Naive thymus-derived CD8-positive, alpha-beta T cell (primary cell): ENCODE measurements around the gene POLE2. TPM values are rescaled to one million over a fixed set of nuclear protein-coding genes. Genes with fewer than 3 reads are reported as not detected.
"Not testable (repeated sequence)": the region's sequence is repeated elsewhere in the genome, so short reads cannot be mapped to it uniquely, and the experiment has no call there.

ENCODE experiments used
- ATAC-seq, 2 donors: fragments of 150-1000 bp; cut with Tn5 transposase in 1 of 2; sonication (Bioruptor Pico), chemical (Tn5 transposase) in 1 of 2; 1 replicate in 1 of 2; 2 replicates in 1 of 2; pipeline ENCODE4 v1.10.0; 2021; ENCODE audit warnings: mild to moderate bottlenecking in 2 of 2, moderate library complexity in 2 of 2
- POLR2A ChIA-PET: fragments of 350-600 bp; sonication (Branson Sonifier 250); formaldehyde crosslinking; loops from one replicate; lab custom pipeline; 2021; ENCODE audit warnings: antibody characterized with exemption; lab: Charles Lee
- DNase-seq, 10 donors: peaks; one replicate each; pipeline versions ENCODE4 v3.0.0 to v3.0.0-alpha.2; 2020 to 2022
- H3K27ac Mint-ChIP-seq, 10 donors: one replicate each; pipeline ENCODE4 v1.8.0; 2020 to 2022; ENCODE audit warnings: mild to moderate bottlenecking in 10 of 10, mixed read lengths in 10 of 10, moderate library complexity in 4 of 10, inconsistent platforms in 1 of 10
- H3K27me3 Mint-ChIP-seq, 5 donors: one replicate each; pipeline ENCODE4 v1.8.0; 2021 to 2022; ENCODE audit warnings: mixed read lengths in 5 of 5
- H3K36me3 Mint-ChIP-seq, 3 donors: one replicate each; pipeline ENCODE4 v1.8.0; 2020 to 2022; ENCODE audit warnings: mixed read lengths in 3 of 3, mild to moderate bottlenecking in 2 of 3, inconsistent platforms in 1 of 3
- H3K4me1 Mint-ChIP-seq, 4 donors: one replicate each; pipeline ENCODE4 v1.8.0; 2021 to 2022; ENCODE audit warnings: mixed read lengths in 4 of 4
- H3K4me3 Mint-ChIP-seq, 10 donors: one replicate each; pipeline ENCODE4 v1.8.0; 2020 to 2022; ENCODE audit warnings: mild to moderate bottlenecking in 10 of 10, mixed read lengths in 10 of 10, moderate library complexity in 6 of 10, inconsistent platforms in 1 of 10
- H3K9me3 Mint-ChIP-seq, 9 donors: one replicate each; pipeline ENCODE4 v1.8.0; 2020 to 2022; ENCODE audit warnings: mixed read lengths in 9 of 9, mild to moderate bottlenecking in 3 of 9, inconsistent platforms in 1 of 9, moderate library complexity in 1 of 9
- polyA plus RNA-seq, 3 donors: library from polyadenylated mRNA; unstranded; fragments of 300-500 nt; fragmentation: Illumina TruSeq; gene quantifications; one replicate each; pipeline ENCODE4 v1.2.3, GENCODE V29; 2021
- total RNA-seq, 8 experiments: library from RNA in 2 of 8; stranded (reverse) in 2 of 8; gene quantifications; one replicate each; pipeline ENCODE4 v1.2.3 and lab custom pipeline; 2021 to 2026

POLE2 gene, protein sequence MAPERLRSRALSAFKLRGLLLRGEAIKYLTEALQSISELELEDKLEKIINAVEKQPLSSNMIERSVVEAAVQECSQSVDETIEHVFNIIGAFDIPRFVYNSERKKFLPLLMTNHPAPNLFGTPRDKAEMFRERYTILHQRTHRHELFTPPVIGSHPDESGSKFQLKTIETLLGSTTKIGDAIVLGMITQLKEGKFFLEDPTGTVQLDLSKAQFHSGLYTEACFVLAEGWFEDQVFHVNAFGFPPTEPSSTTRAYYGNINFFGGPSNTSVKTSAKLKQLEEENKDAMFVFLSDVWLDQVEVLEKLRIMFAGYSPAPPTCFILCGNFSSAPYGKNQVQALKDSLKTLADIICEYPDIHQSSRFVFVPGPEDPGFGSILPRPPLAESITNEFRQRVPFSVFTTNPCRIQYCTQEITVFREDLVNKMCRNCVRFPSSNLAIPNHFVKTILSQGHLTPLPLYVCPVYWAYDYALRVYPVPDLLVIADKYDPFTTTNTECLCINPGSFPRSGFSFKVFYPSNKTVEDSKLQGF
- 1 to 10 TPM; 1.9 to 2.0 TPM for total RNA-seq
- polyA plus RNA-seq, result 1 to 10 TPM; 1.3 to 3.2 (median 1.6) TPM
- 0.64 to 13.0 (median 2.6) reads per million in 6 experiments for total RNA-seq (lab: John Stamatoyannopoulos, UW)

DNA sequence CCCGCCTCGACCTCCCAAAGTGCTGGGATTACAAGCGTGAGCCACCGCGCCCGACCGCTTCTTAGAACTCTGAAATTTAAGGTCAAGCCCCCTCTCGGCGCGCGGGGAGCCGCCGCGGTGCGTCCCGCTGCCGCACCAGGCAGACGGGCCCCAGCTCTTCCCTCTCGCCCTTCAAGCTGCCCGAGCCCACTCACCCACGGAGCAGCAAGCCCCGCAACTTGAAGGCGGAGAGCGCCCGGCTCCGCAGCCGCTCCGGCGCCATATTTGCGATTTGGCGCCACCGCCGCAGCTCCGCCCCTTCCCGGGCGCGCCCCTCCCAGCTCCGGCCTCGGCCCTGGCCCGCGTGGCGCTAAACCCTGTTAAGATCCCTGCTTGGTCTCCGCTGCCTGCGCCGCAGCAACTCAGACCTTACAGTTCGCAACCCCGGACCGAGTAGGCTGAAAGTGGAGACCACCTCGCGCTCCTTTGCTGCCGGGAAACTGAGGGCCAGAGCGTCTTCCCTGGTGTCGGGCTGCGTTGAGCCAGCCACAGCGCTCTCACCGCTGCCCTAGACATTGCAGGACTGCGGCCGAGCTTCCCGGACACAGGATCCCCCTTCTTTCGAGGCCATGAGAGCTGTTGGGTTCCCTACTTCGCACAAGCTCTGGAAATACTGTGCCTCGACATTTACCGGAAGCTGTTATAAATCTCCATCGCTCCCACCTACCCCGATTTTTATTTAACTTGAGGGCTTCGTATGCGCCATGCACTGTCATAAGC is at the start of gene POLE2:
Gene POLE2 (minus strand): TSS at position 273 of the 759 bp plus-strand sequence. CDS start 11 bp downstream, at position 262.
- POLR2A ChIA-PET, result interaction anchor here (0.6 to 2.6 kb wide), 5 partner anchors 32 to 89 kb away, joined by 3 to 19 read pairs (median 5); partner anchors contain the start of genes DNAAF2, KLHDC2, LRR1 and MGAT2
- no peaks in the 10 kb centered on the region for H3K27me3 Mint-ChIP-seq
- no peaks in the 10 kb centered on the region for H3K9me3 Mint-ChIP-seq
- H3K27ac Mint-ChIP-seq, result peak within 1 kb of the TSS; percentile 83 to 94 (median 88)
- no peaks in the 10 kb centered on the region for H3K36me3 Mint-ChIP-seq
- peak; percentile 45 to 81 (median 67) for DNase-seq
- ATAC-seq, result peak; percentile 73 to 81
- H3K4me3 Mint-ChIP-seq, result peak within 1 kb of the TSS; percentile 83 to 91 (median 88)
- peaks cover 2 to 32% (median 19%) of the 10 kb centered on the region in 4 donors for H3K4me1 Mint-ChIP-seq

DNA sequence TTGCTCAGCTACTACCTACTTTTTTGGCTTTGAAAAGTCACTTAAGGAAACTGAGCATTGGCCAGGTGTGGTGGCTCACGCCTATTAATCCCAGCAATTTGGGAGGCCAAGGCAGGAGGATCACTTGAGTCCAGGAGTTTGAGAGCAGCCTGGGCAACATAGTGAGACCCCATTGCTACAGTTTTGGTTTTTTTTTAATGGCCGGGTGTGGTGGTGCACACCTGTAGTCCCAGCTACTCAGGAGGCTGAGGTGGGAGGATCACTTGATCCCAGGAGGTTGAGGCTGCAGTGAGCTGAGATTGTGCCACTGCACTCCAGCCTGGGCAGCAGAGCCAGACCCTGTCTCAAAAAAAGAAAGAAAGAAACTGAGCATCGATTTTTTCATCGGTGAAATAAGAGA is 47.7 kb upstream of the POLE2 start:
- H3K4me1 Mint-ChIP-seq, POLR2A ChIA-PET: not testable (repeated sequence)

GRCh38 chr14:49733836-49734235 is 45.8 kb upstream of the POLE2 start:
- Mint-ChIP-seq H3K9me3 (no peaks in the 10 kb centered on the region), H3K27ac (no peak overlapping the region), H3K4me1 (no peaks in the 10 kb centered on the region), H3K27me3 (no peaks in the 10 kb centered on the region), H3K36me3 (peaks cover 0 to 59% (median 25%) of the 10 kb centered on the region in 3 donors), H3K4me3 (no peak overlapping the region)
- ATAC-seq, result no peak
- POLR2A ChIA-PET, result interaction anchor here (0.6 kb wide), 1 partner anchor 40 kb away, joined by 6 read pairs; no protein-coding TSS in a partner anchor
- DNase-seq, result no peak

More for the DNA sequence above, 47.7 kb upstream of the POLE2 start:
- not testable (repeated sequence) for H3K27ac Mint-ChIP-seq, ATAC-seq, H3K27me3 Mint-ChIP-seq, H3K9me3 Mint-ChIP-seq, DNase-seq, H3K4me3 Mint-ChIP-seq
- peaks cover 0 to 56% (median 15%) of the 10 kb centered on the region in 3 donors for H3K36me3 Mint-ChIP-seq

DNA sequence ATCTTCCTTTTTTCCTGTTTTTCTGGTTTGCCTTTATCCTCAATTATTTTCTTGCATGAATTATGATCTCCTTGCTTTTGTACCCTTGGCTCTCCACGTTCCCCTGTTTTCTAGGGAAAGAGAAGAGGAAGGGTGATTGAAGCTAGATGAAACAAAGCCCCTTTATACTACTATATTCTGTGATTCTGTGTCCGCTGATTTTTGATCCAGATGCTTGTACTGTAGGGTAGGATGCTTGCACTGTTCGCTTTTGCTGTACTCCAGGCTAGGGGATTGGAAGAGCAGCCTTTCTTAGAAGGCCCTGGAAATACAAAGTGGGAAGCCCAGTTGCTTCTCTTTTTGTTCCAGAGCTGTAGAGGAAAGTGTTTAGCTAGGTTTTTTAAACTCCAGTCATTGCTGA is 44.9 kb upstream of the POLE2 start:
- no peak for ATAC-seq
- POLR2A ChIA-PET, result no interaction called here
- peaks cover 0 to 64% (median 29%) of the 10 kb centered on the region in 3 donors for H3K36me3 Mint-ChIP-seq
- H3K27ac Mint-ChIP-seq, result no peak overlapping the region
- DNase-seq, result no peak
- H3K4me1 Mint-ChIP-seq, result no peaks in the 10 kb centered on the region
- no peaks in the 10 kb centered on the region for H3K27me3 Mint-ChIP-seq
- no peaks in the 10 kb centered on the region for H3K9me3 Mint-ChIP-seq
- no peak overlapping the region for H3K4me3 Mint-ChIP-seq

- Mint-ChIP-seq H3K9me3 (no peaks in the 10 kb centered on the region), H3K4me1 (no peaks in the 10 kb centered on the region), H3K27me3 (no peaks in the 10 kb centered on the region), H3K36me3 (peaks cover under 1 to 79% (median 29%) of the 10 kb centered on the region in 3 donors), H3K4me3 (no peak overlapping the region), H3K27ac (peak overlapping the region in 1 of 10 donors; percentile 7)
- DNase-seq, result no peak
- POLR2A ChIA-PET, result no interaction called here
- no peak for ATAC-seq
Measured at GRCh38 chr14:49727171-49727570, 39.2 kb upstream of the POLE2 start.

GRCh38 chr14:49721733-49722435 is 33.9 kb upstream of the POLE2 start:
- DNase-seq, POLR2A ChIA-PET, ATAC-seq: not testable (repeated sequence)

GRCh38 chr14:49720744-49721143 is 32.7 kb upstream of the POLE2 start:
- H3K27me3 Mint-ChIP-seq, result no peaks in the 10 kb centered on the region
- DNase-seq, result no peak
- no peaks in the 10 kb centered on the region for H3K4me1 Mint-ChIP-seq
- no peak overlapping the region for H3K4me3 Mint-ChIP-seq
- H3K9me3 Mint-ChIP-seq, result peaks cover 0 to 8% (median 0%) of the 10 kb centered on the region in 9 donors
- no peak overlapping the region for H3K27ac Mint-ChIP-seq
- POLR2A ChIA-PET, result no interaction called here
- no peak for ATAC-seq
- peaks cover 20 to 66% (median 33%) of the 10 kb centered on the region in 3 donors for H3K36me3 Mint-ChIP-seq

More at GRCh38 chr14:49721733-49722435, 33.9 kb upstream of the POLE2 start:
- not testable (repeated sequence) for H3K4me3 Mint-ChIP-seq, H3K4me1 Mint-ChIP-seq, H3K27me3 Mint-ChIP-seq, H3K9me3 Mint-ChIP-seq
- Mint-ChIP-seq H3K27ac (peak overlapping the region in 2 of 10 donors; percentile 22 to 27), H3K36me3 (peaks cover 17 to 71% (median 33%) of the 10 kb centered on the region in 3 donors)

DNA sequence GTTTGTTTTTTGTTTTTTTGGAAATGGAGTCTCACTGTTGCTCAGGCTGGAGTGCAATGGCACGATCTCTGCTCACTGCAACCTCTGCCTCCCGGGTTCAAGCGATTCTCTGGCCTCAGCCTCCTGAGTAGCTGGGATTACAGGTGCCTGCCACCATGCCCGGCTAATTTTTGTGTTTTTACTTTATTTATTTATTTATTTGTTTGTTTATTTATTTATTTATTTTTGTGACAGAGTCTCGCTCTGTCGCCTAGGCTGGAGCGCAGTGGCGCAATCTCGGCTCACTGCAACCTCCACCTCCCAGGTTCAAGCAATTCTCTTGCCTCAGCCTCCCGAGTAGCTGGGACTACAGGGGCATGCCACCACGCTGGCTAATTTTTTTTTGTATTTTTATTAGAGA is 23.0 kb upstream of the POLE2 start:
- POLR2A ChIA-PET, result not testable (repeated sequence)

DNA sequence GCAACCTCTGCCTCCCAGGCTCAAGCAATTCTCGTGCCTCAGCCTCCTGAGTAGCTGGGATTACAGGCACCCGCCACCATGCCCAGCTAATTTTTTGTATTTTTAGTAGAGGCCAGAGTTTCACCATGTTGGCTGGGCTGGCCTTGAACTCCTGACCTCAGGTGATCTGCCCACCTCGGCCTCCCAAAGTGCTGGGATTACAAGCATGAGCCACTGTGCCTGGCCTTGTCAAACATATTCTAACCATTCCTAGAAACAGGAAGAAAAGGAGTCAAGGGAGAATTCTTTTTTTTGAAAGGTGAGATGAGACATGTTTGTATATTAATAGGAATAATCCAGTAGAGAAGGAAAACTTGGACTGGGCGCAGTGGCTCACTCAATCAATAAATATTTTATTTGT is 16.5 kb upstream of the POLE2 start:
- Mint-ChIP-seq H3K36me3 (peaks cover 0 to 23% (median 15%) of the 10 kb centered on the region in 3 donors), H3K4me1 (peaks cover 7 to 18% (median 14%) of the 10 kb centered on the region in 4 donors), H3K27ac (peak overlapping the region in 1 of 10 donors; percentile 43)
- DNase-seq, H3K4me3 Mint-ChIP-seq, H3K9me3 Mint-ChIP-seq, H3K27me3 Mint-ChIP-seq, ATAC-seq: not testable (repeated sequence)
- POLR2A ChIA-PET, result interaction anchor here (0.7 kb wide), 1 partner anchor 117 kb away, joined by 3 read pairs; no protein-coding TSS in a partner anchor

More for the DNA sequence above, 23.0 kb upstream of the POLE2 start:
- H3K27ac Mint-ChIP-seq, DNase-seq, ATAC-seq, H3K4me3 Mint-ChIP-seq, H3K9me3 Mint-ChIP-seq, H3K27me3 Mint-ChIP-seq: not testable (repeated sequence)
- H3K4me1 Mint-ChIP-seq, result peaks cover 6 to 12% (median 9%) of the 10 kb centered on the region in 4 donors
- peaks cover 5 to 34% (median 8%) of the 10 kb centered on the region in 3 donors for H3K36me3 Mint-ChIP-seq

- no peaks in the 10 kb centered on the region for H3K9me3 Mint-ChIP-seq
- POLR2A ChIA-PET, result no interaction called here
Measured at GRCh38 chr14:49703965-49704364, 16.0 kb upstream of the POLE2 start.

DNA sequence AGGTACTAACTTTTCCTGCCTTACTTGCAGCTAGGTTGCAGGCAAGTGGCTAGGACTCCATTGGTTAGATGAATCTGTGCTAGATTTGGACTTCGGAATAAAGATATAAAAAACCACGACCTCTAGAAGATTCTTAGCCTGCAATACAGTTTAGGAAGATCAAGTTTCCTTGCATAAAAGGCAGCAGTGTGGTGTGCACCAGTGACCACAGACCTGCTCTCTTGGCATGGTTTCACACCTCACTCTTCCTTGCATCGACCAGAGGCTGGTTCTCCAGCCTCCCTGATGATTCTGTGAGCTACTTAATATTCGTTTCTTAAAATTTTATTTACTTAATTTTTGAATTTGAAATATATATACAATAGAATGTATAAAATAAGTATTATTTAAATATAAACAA is 14.7 kb upstream of the POLE2 start:
- Mint-ChIP-seq H3K36me3 (peaks cover 0 to 19% (median 12%) of the 10 kb centered on the region in 3 donors), H3K27me3 (no peaks in the 10 kb centered on the region), H3K9me3 (no peaks in the 10 kb centered on the region), H3K4me3 (no peak overlapping the region), H3K27ac (peak overlapping the region in 2 of 10 donors; percentile 6 to 31), H3K4me1 (peaks cover 7 to 18% (median 14%) of the 10 kb centered on the region in 4 donors)
- DNase-seq (no peak), ATAC-seq (no peak)
- POLR2A ChIA-PET, result interaction anchor here (0.7 kb wide), 1 partner anchor 62 kb away, joined by 4 read pairs; no protein-coding TSS in a partner anchor

More at GRCh38 chr14:49703965-49704364, 16.0 kb upstream of the POLE2 start:
- no peak for ATAC-seq
- peaks cover 7 to 18% (median 14%) of the 10 kb centered on the region in 4 donors for H3K4me1 Mint-ChIP-seq
- no peak for DNase-seq
- no peaks in the 10 kb centered on the region for H3K27me3 Mint-ChIP-seq
- H3K36me3 Mint-ChIP-seq, result peaks cover 0 to 19% (median 12%) of the 10 kb centered on the region in 3 donors
- no peak overlapping the region for H3K4me3 Mint-ChIP-seq
- H3K27ac Mint-ChIP-seq, result peak overlapping the region in 1 of 10 donors; percentile 3
